Psoas muscle (tissue), 8 donors: ENCODE data around the gene SHF. TPM values are rescaled to one million over a fixed set of nuclear protein-coding genes. Genes with fewer than 3 reads are reported as not detected.

Experiments used
- ATAC-seq, 4 donors: fragments of 200-7000 bp; cut with Tn5 transposase; one replicate each; pipeline ENCODE4 v1.9.1; 2020; ENCODE audit warnings: moderate library complexity in 3 of 4, mild to moderate bottlenecking in 2 of 4
- DNase-seq, 2 donors: peaks; one replicate each; pipeline ENCODE4 v3.0.0-alpha.2; 2020
- H3K27ac ChIP-seq: fragments of 200-600 bp; one replicate; pipeline ENCODE4 v1.8.0; 2022
- H3K27me3 ChIP-seq, 3 donors: fragments of 200-600 bp in 1 of 3; one replicate each; pipeline versions ENCODE4 v1.6.1 to v1.8.0; 2013 to 2022; ENCODE audit warnings: low read length in 2 of 3, mild to moderate bottlenecking in 2 of 3, moderate library complexity in 1 of 3; ENCODE audit not compliant: insufficient read depth in 3 of 3
- H3K36me3 ChIP-seq, 2 donors: fragments of 200-600 bp in 1 of 2; one replicate each; pipeline versions ENCODE4 v1.6.1 to v1.8.0; 2013 to 2022; ENCODE audit warnings: low read depth in 1 of 2, mild to moderate bottlenecking in 1 of 2, moderate library complexity in 1 of 2; ENCODE audit not compliant: insufficient read depth in 1 of 2
- H3K4me1 ChIP-seq: fragments of 200-600 bp; one replicate; pipeline ENCODE4 v1.8.0; 2022
- H3K4me3 ChIP-seq: fragments of 200-600 bp; one replicate; pipeline ENCODE4 v1.8.0; 2022; ENCODE audit warnings: mild to moderate bottlenecking
- H3K9me3 ChIP-seq: fragments of 200-600 bp; one replicate; pipeline ENCODE4 v1.8.0; 2022
- WGBS, 3 donors: extraction: QIAGEN DNeasy Blood & Tissue Kit; methylation state at CpG; one replicate each; pipeline versions ENCODE4 v1.1.6 to v1.1.7; 2013; 5-methylcytosine and 5-hydroxymethylcytosine counted together
- intact Hi-C, 2 donors: fragments of 100-400 bp; cut with DNase I; formaldehyde crosslinking; loops; one replicate each; pipeline versions ENCODE4 v1.11.0 to v1.14.2; 2022
- polyA plus RNA-seq, 3 donors: library from polyadenylated mRNA; stranded (reverse); fragments of 200-250 nt; gene quantifications; one replicate each; pipeline ENCODE4 v1.2.3, GENCODE V29; 2013
- total RNA-seq, 4 donors: library from RNA; stranded (reverse); fragmentation: NEBNext Ultra II Directional in 2 of 4; extraction: Animal tissue kit (Norgen Biotek cat#: 25700) in 2 of 4; gene quantifications; one replicate each; pipeline versions ENCODE4 v1.2.1 to v1.2.4, GENCODE V29; 2021 to 2023
- TF ChIP-seq, protein P1 (sequence below): fragments of 200-600 bp; IDR thresholded peaks from one replicate; pipeline ENCODE4 v1.8.0; 2022; ENCODE audit warnings: antibody characterized with exemption
- donor health status: healthy with polysubstance abuse.
- donor health status: DM: no; HTN: no; CAD: no; lungs with moderate emphysema.
- donor health status: Bipolar disorder and iron deficiency.
- donor health status: healthy.
- donor health status: DM: yes; HTN: yes; CAD: no.
- donor health status: DM: no; HTN: no; CAD: no.
- donor health status: DM: no; HTN: no; CAD: no.
- donor health status: DM: yes; HTN: yes; CAD: no.

SHF gene
- total and polyA plus RNA-seq, 7 donors = 0.73 to 4.0 (median 1.7) TPM

DNA sequence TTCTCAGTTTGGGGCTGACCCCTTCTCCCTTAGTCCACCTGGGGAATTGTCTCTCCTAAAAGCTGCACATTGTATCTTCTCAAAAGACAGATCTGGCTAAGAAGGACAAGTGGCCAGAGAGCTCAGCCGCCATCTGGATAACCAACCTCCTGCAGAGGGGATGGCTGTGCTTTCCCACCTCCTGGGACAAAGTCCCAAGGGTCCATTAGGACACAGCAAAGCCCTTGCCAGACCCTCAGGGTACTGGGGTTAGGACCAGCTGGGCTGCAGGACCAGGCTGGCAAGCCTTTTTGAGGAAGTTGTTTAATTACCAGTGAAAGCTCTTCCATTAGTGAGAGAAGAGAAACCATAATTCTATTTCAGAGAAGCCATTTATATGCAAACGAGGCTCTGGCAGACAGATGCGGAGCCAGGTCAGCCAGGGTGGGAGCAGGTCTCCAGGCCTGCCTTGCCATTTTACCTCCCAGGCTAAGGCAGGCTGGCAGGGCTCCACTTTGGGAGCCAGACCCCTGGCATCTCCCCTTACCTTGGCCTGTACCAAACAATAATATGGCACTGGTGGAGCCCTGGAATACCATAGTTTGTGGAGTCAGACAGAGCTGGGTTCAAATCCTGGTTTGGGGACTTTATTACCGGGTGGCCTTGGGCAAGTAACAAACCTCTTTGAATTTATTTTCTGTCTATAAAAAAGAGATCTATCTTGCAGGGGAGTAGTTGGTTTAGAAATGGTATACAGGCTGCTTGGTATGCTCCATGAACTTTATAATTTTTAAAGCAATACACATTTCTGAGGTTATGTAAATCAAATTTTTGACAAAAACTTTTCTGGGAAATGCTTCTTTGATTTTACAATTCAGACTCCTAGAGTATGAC lies 17.9 kb downstream of the SHF start:
- DNase-seq = no peak
- no peaks in the 10 kb centered on the region for H3K36me3 ChIP-seq
- H3K9me3 ChIP-seq = no peaks in the 10 kb centered on the region
- ATAC-seq = no peak
- H3K27ac ChIP-seq = no peak overlapping the region
- H3K27me3 ChIP-seq = no peaks in the 10 kb centered on the region
- TF ChIP-seq, protein P1, sequence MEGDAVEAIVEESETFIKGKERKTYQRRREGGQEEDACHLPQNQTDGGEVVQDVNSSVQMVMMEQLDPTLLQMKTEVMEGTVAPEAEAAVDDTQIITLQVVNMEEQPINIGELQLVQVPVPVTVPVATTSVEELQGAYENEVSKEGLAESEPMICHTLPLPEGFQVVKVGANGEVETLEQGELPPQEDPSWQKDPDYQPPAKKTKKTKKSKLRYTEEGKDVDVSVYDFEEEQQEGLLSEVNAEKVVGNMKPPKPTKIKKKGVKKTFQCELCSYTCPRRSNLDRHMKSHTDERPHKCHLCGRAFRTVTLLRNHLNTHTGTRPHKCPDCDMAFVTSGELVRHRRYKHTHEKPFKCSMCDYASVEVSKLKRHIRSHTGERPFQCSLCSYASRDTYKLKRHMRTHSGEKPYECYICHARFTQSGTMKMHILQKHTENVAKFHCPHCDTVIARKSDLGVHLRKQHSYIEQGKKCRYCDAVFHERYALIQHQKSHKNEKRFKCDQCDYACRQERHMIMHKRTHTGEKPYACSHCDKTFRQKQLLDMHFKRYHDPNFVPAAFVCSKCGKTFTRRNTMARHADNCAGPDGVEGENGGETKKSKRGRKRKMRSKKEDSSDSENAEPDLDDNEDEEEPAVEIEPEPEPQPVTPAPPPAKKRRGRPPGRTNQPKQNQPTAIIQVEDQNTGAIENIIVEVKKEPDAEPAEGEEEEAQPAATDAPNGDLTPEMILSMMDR = no peak
- WGBS, 3 donors = 64 to 75% (median 68%) methylated on average over 4 of the region's 4 CpGs
- no peaks in the 10 kb centered on the region for H3K4me1 ChIP-seq
- intact Hi-C loops = loop anchor here (5.0 to 10.0 kb wide), 2 partner anchors 287 to 425 kb away; no protein-coding TSS in a partner anchor
- H3K4me3 ChIP-seq = no peak overlapping the region

DNA sequence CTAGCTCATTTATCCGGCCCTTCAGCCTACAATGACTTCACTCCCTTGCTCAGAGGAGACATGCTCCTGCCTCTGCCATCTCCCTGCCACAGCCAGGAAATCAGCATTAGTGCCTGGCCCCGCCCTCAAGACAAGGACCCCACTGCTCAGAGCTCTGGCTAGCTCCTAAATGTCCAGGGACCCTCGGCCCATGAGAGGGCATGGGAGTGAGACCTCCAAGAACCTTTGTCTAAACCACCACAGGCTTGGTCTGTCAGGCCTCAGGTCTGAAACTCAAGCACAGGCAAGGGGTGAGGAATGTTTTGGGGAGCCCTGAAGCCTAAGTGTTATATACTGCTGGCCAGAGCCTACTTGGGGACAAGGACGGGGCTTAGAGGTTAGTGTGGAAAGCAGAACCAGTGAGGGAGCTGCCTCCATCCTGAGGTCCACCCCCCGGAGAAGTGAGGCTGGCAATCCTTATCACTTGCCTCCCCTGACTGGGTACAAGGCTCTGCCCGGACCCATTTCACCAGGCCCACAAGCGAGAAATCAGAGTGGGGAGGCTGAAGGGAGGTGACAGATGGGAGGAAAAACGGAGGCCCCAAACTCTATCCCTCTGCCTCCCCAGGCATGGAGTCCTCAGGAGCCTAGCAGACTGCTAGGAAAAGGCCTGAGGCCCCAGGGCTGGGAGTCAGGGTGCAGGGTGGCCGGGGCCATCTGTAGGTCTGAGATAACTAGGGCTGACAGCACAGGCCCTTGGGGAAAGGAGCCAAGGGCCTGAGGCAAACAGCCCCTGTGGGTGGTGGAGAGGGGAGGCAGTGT lies 18.8 kb downstream of the SHF start:
- intact Hi-C loops = loop anchor here (5.0 to 10.0 kb wide), 2 partner anchors 288 to 426 kb away; no protein-coding TSS in a partner anchor

DNA sequence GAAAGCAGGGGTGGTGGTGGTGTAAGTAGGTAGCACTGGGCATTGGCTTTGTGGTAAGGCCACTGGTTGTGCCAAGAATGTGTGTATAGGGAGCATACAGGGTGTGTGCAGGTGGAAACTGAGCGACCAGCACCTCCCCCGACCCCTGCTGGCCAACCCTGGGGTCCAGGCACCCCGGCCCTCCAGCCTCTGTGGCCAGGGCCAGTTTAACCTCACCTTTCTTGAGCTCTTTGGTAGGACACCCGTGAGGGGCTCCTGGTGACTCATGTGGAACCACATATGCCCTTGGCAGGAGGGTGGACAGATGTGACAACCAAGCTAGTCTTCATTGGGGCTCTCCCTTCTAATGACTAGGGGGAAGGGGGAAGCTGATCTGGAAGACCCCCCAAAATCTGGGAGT lies 19.5 kb downstream of the SHF start:
- DNase-seq (no peak), ATAC-seq (no peak)
- peak overlapping the region; percentile 95 for H3K27ac ChIP-seq
- 90 to 93% (median 93%) methylated on average over 4 of the region's 4 CpGs for WGBS, 3 donors
- H3K27me3 ChIP-seq = no peaks in the 10 kb centered on the region
- TF ChIP-seq, protein P1 = no peak
- H3K4me3 ChIP-seq = no peak overlapping the region
- H3K4me1 ChIP-seq = no peaks in the 10 kb centered on the region
- intact Hi-C loops = loop anchor here (5.0 to 10.0 kb wide), 2 partner anchors 289 to 427 kb away; no protein-coding TSS in a partner anchor
- H3K36me3 ChIP-seq = no peaks in the 10 kb centered on the region
- H3K9me3 ChIP-seq = no peaks in the 10 kb centered on the region

More for the DNA sequence above, 18.8 kb downstream of the SHF start:
- no peak for ATAC-seq
- H3K4me3 ChIP-seq = no peak overlapping the region
- H3K9me3 ChIP-seq = no peaks in the 10 kb centered on the region
- H3K36me3 ChIP-seq = no peaks in the 10 kb centered on the region
- no peak for DNase-seq
- WGBS, 3 donors = 80 to 86% (median 82%) methylated on average over 9 of the region's 9 CpGs
- TF ChIP-seq, protein P1 = no peak
- H3K27ac ChIP-seq = peak overlapping the region; percentile 41
- H3K27me3 ChIP-seq = no peaks in the 10 kb centered on the region
- no peaks in the 10 kb centered on the region for H3K4me1 ChIP-seq

DNA sequence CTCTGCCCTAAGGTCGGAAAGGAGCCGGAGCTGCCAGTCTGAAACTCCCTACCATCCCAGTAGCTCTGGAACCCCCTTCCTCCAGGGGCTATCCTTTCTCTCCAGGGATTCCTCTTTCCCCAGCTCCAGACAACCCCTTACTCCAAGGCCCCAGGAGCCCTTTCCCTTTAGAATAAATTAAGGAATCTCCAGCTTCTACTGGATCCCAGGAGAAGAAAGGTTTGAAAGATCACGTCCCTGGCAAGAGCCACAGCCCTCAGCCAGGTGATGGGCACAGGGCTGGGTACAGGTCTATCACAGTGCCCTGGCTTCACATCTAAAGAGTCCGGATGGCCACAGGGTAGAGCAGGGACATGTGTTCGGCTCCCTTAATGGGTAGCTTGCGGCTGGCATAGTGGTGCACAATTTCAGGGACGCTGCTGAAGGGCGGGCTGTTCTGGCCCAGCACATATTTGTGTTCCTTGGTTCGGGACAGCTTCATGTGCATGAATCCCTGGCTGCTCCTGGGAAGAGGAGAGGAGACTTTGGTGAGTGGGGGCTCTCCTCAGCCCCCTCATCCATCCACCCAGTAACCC lies 20.0 kb downstream of the SHF start:
- Histone ChIP-seq H3K4me1 (no peaks in the 10 kb centered on the region), H3K36me3 (no peaks in the 10 kb centered on the region), H3K4me3 (peak overlapping the region; percentile 71), H3K9me3 (no peaks in the 10 kb centered on the region), H3K27me3 (no peaks in the 10 kb centered on the region), H3K27ac (peak overlapping the region; percentile 95)
- intact Hi-C loops = loop anchor here (2.0 to 10.0 kb wide), 3 partner anchors 111 to 427 kb away; no protein-coding TSS in a partner anchor
- DNase-seq (no peak), ATAC-seq (peak in 2 of 4 donors; percentile 4 to 12)
- 48 to 66% (median 49%) methylated on average over 9 of the region's 9 CpGs for WGBS, 3 donors
- TF ChIP-seq, protein P1 = no peak
